ENCODE results near the gene SLC6A6. TPM values are rescaled to one million over a fixed set of nuclear protein-coding genes. Genes with fewer than 3 reads are reported as not detected.
A peak's percentile ranks its signal among the peaks of the same experiment; 100 is the strongest.

The SLC6A6 gene
- total RNA-seq, 2 donors from 2014 or later = 52.7 to 71.9 TPM

- ATAC-seq (no peak), DNase-seq (ENCODE audit: low spot score in 2 of 2) (no peak)
- Mint-ChIP-seq H3K27ac (peak overlapping the region; percentile 68 to 80), H3K36me3 (peaks cover 0 to 16% of the 10 kb centered on the region in 2 donors), H3K9me3 (no peaks in the 10 kb centered on the region)
Observed at GRCh38 chr3:14459787-14460186, 57.4 kb downstream of the SLC6A6 start.

- ATAC-seq = peak in 1 of 2 donors; percentile 8
- H3K27ac Mint-ChIP-seq = peak overlapping the region; percentile 68 to 80
- no peaks in the 10 kb centered on the region for H3K9me3 Mint-ChIP-seq
- no peak for DNase-seq (ENCODE audit: low spot score in 2 of 2)
- H3K36me3 Mint-ChIP-seq = peaks cover 0 to 16% of the 10 kb centered on the region in 2 donors
Observed at GRCh38 chr3:14460342-14461005, 58.1 kb downstream of the SLC6A6 start.

- H3K9me3 Mint-ChIP-seq = no peaks in the 10 kb centered on the region
- H3K36me3 Mint-ChIP-seq = peaks cover 0 to 16% of the 10 kb centered on the region in 2 donors
- DNase-seq (ENCODE audit: low spot score in 2 of 2) (no peak), ATAC-seq (no peak)
- peak overlapping the region; percentile 68 to 87 for H3K27ac Mint-ChIP-seq
Observed at GRCh38 chr3:14461006-14461747, 58.8 kb downstream of the SLC6A6 start.

GRCh38 chr3:14461748-14462324 lies 59.4 kb downstream of the SLC6A6 start:
- DNase-seq (ENCODE audit: low spot score in 2 of 2) = no peak
- peaks cover 0 to 16% of the 10 kb centered on the region in 2 donors for H3K36me3 Mint-ChIP-seq
- peak in 1 of 2 donors; percentile 18 for ATAC-seq
- H3K27ac Mint-ChIP-seq = peak overlapping the region; percentile 68 to 87
- H3K9me3 Mint-ChIP-seq = no peaks in the 10 kb centered on the region

- H3K27ac Mint-ChIP-seq = peak overlapping the region; percentile 68 to 87
- no peaks in the 10 kb centered on the region for H3K9me3 Mint-ChIP-seq
- ATAC-seq (peak; percentile 81 to 83), DNase-seq (ENCODE audit: low spot score in 2 of 2) (peak in 1 of 2 donors; percentile 15)
- peaks cover 0 to 16% of the 10 kb centered on the region in 2 donors for H3K36me3 Mint-ChIP-seq
Observed at GRCh38 chr3:14462738-14463137, 60.3 kb downstream of the SLC6A6 start.

- H3K9me3 Mint-ChIP-seq = no peaks in the 10 kb centered on the region
- ATAC-seq (no peak), DNase-seq (ENCODE audit: low spot score in 2 of 2) (no peak)
- H3K36me3 Mint-ChIP-seq = peaks cover 0 to 16% of the 10 kb centered on the region in 2 donors
- peak overlapping the region; percentile 68 to 93 for H3K27ac Mint-ChIP-seq
Observed at GRCh38 chr3:14463330-14464140, 61.1 kb downstream of the SLC6A6 start.

- Mint-ChIP-seq H3K27ac (peak overlapping the region in 1 of 2 donors; percentile 93), H3K9me3 (no peaks in the 10 kb centered on the region), H3K36me3 (peaks cover 0 to 12% of the 10 kb centered on the region in 2 donors)
- DNase-seq (ENCODE audit: low spot score in 2 of 2) (no peak), ATAC-seq (no peak)
Observed at GRCh38 chr3:14464141-14464465, 61.7 kb downstream of the SLC6A6 start.

- DNase-seq (ENCODE audit: low spot score in 2 of 2) (no peak), ATAC-seq (no peak)
- Mint-ChIP-seq H3K36me3 (peaks cover 0 to 10% of the 10 kb centered on the region in 2 donors), H3K27ac (no peak overlapping the region), H3K9me3 (no peaks in the 10 kb centered on the region)
Observed at GRCh38 chr3:14464521-14464920, 62.1 kb downstream of the SLC6A6 start.

GRCh38 chr3:14465425-14465824 lies 63.0 kb downstream of the SLC6A6 start:
- H3K9me3 Mint-ChIP-seq = no peaks in the 10 kb centered on the region
- H3K36me3 Mint-ChIP-seq = peaks cover 0 to 4% of the 10 kb centered on the region in 2 donors
- no peak for ATAC-seq

GRCh38 chr3:14466179-14466903 lies 63.9 kb downstream of the SLC6A6 start:
- peak overlapping the region; percentile 14 to 32 for H3K27ac Mint-ChIP-seq
- DNase-seq (ENCODE audit: low spot score in 2 of 2) (no peak), ATAC-seq (no peak)
- H3K9me3 Mint-ChIP-seq = no peaks in the 10 kb centered on the region
- H3K36me3 Mint-ChIP-seq = no peaks in the 10 kb centered on the region

More at GRCh38 chr3:14465425-14465824, 63.0 kb downstream of the SLC6A6 start:
- peak overlapping the region in 1 of 2 donors; percentile 14 for H3K27ac Mint-ChIP-seq
- DNase-seq (ENCODE audit: low spot score in 2 of 2) = no peak

- peak overlapping the region in 1 of 2 donors; percentile 55 for H3K27ac Mint-ChIP-seq
- ATAC-seq (peak; percentile 49 to 63), DNase-seq (ENCODE audit: low spot score in 2 of 2) (peak in 1 of 2 donors; percentile 44)
- peaks cover 5 to 6% of the 10 kb centered on the region in 2 donors for H3K36me3 Mint-ChIP-seq
- no peaks in the 10 kb centered on the region for H3K9me3 Mint-ChIP-seq
Observed at GRCh38 chr3:14467814-14468620, 65.6 kb downstream of the SLC6A6 start.

- ATAC-seq = no peak
- no peaks in the 10 kb centered on the region for H3K9me3 Mint-ChIP-seq
Observed at GRCh38 chr3:14468621-14468981, 66.2 kb downstream of the SLC6A6 start.

GRCh38 chr3:14470461-14470860 lies 68.1 kb downstream of the SLC6A6 start:
- DNase-seq (ENCODE audit: low spot score in 2 of 2) = no peak
- ATAC-seq = no peak
- H3K36me3 Mint-ChIP-seq = peaks cover 5 to 11% of the 10 kb centered on the region in 2 donors
- no peak overlapping the region for H3K27ac Mint-ChIP-seq
- no peaks in the 10 kb centered on the region for H3K9me3 Mint-ChIP-seq

More at GRCh38 chr3:14468621-14468981, 66.2 kb downstream of the SLC6A6 start:
- H3K36me3 Mint-ChIP-seq = peaks cover 5 to 11% of the 10 kb centered on the region in 2 donors
- peak overlapping the region in 1 of 2 donors; percentile 44 for H3K27ac Mint-ChIP-seq
- no peak for DNase-seq (ENCODE audit: low spot score in 2 of 2)

GRCh38 chr3:14471016-14471415 lies 68.6 kb downstream of the SLC6A6 start:
- H3K36me3 Mint-ChIP-seq = peaks cover 5 to 11% of the 10 kb centered on the region in 2 donors
- DNase-seq (ENCODE audit: low spot score in 2 of 2) (no peak), ATAC-seq (no peak)
- H3K9me3 Mint-ChIP-seq = no peaks in the 10 kb centered on the region
- H3K27ac Mint-ChIP-seq = peak overlapping the region in 1 of 2 donors; percentile 68

- DNase-seq (ENCODE audit: low spot score in 2 of 2) (no peak), ATAC-seq (no peak)
- peak overlapping the region in 1 of 2 donors; percentile 77 for H3K27ac Mint-ChIP-seq
- H3K9me3 Mint-ChIP-seq = no peaks in the 10 kb centered on the region
- H3K36me3 Mint-ChIP-seq = peaks cover 5 to 11% of the 10 kb centered on the region in 2 donors
Observed at GRCh38 chr3:14471690-14472089, 69.3 kb downstream of the SLC6A6 start.
